MV-4-11 (cell line): ENCODE data around the gene SURF6.
"Not testable (repeated sequence)": the region's sequence is repeated elsewhere in the genome, so short reads cannot be mapped to it uniquely, and the experiment has no call there.

Source experiments
- DNase-seq: peaks from one replicate; lab custom pipeline; 2025; lab: John Stamatoyannopoulos, UW

SURF6 gene

DNA sequence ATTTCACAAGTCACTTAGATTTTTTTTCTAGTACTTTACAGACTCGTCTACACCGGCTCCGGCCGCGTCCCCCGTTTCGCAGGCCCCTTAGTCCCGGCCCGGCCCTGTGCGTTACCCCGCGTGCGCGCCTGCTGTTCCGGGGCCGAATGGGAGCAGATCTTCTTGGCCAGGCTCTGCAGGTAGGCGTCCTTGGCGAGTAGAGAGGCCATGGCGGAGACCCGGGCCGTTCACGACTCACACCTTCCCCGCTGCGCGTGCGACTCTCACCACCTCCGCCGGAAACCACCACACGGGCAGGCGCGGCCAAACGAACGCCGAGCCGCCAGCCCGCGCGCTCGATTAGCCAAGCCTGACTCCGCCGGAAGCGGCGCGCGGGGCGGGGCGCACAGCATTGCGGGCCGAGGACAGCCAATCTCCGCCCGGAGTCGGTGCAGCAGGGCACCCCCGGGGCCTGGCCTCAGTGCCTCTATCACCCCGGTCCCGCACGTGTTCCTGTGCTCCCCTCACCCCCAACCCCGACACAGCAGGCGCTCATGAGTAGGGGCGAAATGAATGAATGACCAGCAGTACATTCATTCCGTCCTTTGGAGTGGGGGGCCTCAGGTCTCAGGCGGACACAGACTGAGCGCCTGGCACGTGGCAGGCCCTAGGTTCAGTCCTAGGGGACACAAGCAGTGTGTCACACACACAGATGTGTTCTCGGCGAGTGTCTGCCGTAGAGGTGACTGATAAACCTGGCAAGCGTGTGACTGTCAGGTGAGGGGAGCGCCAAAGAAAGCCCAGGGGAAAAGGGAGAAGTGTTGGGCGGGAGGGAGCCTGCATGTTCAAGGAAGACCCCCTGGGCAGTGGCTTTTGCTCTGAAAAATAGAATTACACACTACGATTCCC, at the start of gene SURF6:
TSS of gene SURF6 (minus strand) at position 265 of the 888 bp plus-strand sequence. CDS start at position 209, 56 bp downstream.
- peak; percentile 82 for DNase-seq

DNA sequence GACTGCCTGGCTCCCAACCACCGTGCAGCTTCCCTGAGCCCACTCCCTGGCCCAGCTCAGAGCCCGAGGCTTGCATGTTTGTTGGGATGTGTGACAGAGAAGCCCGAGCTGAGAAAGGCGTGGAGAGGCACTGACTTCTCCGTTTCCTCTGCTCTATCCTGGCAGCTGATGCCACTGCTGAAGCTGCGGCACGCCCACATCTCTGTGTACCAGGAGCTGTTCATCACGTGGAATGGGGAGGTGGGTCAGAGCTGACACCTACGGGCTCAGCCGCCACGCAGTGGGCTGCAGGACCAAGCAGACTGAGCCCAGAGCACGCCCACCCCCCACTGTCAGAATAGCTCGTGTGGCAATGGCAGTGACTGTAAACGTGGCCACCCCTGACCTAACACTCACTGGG, 49.5 kb upstream of the SURF6 start:
- no peak for DNase-seq

- DNase-seq: no peak
These were observed 48.8 kb upstream of the SURF6 start for GRCh38 chr9:133384736-133385321.

- DNase-seq: no peak
These were observed 47.5 kb upstream of the SURF6 start for GRCh38 chr9:133383438-133383837.

DNA sequence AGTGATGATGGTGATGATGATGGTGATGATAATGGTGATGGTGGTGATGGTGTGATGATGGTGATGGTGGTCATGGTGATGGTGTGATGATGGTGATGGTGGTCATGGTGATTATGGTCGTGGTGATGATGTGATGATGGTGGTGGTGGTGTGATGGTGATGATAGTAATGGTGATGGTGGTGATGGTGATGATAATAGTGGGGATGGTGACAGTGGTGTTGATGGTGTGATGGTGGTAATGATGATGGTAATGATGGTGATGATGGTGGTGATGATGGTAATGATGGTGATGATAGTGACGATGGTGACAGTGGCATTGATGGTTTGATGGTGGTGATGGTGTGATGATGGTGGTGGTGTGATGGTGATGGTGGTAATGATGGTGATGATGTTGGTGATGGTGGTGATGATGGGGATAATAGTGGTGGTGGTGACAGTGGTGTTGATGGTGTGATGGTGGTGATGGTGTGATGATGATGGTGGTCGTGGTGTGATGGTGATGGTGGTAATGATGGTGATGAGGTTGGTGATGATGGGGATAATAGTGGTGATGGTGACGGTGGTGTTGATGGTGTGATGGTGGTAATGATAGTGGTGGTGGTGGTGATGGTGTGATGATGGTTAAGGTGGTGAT, 46.6 kb upstream of the SURF6 start:
- DNase-seq: no peak

GRCh38 chr9:133380734-133381133, 44.7 kb upstream of the SURF6 start:
- DNase-seq: no peak

DNA sequence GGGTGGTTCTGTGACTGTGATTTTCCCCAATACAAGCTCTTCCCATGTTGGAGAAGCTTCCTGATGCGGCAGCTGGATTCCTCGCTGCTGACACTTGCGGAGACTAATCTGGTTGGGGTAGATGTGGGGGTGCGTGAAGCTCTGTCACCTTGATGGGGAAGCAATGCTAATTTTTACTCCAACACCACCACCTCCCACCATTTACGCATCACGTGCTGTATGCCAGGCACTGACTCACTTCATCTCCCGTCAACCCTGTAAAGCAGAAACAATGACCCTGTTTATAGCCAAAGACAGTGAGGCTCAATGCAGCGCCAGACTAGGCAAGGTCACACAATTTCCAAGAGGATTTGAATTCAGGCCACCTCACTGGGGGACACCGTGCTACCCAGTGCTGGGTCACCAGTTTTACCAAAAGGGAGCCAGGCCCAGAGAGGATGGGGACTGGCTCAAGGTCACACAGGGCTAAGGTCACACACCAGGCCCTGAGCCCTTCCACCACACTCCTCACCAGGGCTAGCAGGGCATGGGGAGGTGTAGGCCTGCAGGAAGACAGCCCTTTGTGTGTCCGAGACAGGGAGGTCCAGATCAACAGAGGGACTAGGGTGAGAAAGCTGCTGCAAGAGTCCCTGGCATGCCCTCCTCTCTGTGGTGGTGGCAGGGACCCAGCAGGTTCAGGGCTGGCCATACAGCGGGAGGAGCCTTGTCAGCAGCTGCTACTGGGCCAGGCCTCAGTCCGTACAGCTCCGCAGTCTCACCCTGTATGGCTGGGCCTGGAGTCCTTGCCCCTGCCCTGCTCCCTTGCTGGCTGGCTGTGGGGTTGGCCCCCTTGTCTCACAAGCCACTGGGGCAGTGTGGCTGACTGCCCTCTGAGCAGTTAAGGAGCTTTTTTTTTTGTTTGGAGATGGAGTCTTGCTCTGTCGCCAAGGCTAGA, 43.4 kb upstream of the SURF6 start:
- no peak for DNase-seq

GRCh38 chr9:133378408-133378962, 42.5 kb upstream of the SURF6 start:
- no peak for DNase-seq

GRCh38 chr9:133377721-133378216, 41.8 kb upstream of the SURF6 start:
- no peak for DNase-seq

- not testable (repeated sequence) for DNase-seq
These were observed 41.3 kb upstream of the SURF6 start for GRCh38 chr9:133377280-133377679.

DNA sequence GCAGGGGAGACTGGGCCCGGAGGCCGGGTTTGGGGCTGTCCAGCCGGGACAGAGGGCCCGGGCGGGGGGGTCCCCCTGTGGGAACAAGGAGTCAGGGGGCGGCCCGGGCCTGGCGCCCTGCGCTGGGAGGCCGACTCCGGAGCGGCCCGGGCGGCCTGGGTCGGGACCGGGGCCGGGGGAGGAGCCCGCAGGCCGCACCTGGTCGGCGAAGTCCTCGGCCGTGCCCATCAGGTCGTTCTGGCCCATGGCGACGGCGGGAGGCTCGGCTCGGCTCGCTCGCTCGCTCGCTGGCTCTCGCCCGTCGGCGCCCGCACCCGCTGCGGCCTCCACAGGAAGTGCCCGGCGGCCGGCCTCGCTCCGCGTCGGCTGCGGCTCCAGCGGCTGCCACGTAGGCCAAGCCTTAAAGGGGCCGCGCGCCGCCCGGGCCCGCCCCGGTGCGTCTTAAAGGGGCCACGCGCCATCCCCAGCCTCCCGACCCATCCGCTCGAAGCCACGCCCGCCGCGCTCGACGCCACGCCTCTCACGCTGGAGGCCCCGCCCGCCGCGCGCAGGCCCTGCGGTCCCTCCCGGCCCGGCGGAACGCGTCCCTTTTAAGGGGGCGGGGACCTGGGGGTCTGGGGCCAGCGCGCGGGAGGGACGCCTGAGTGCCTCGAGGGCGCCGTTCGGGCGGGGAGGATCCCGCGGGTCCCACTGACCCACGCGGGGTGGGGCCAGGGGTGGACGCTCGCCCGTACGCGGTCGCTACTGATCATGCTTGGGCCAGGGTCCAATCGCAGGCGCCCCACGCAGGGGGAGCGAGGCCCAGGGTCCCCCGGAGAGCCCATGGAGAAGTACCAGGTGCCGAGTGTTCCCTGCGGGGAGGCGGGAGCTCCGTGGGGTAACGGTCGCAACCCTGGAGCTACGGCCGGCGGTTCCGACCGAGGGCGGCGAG, 40.0 kb upstream of the SURF6 start, which contains the start of the genes STKLD1 and SURF4:
TSS of gene STKLD1 (plus strand) at position 643 of the 931 bp plus-strand sequence. CDS start at position 751, 108 bp downstream.
TSS of gene SURF4 (minus strand) at position 337 of the 931 bp plus-strand sequence. CDS start at position 246, 91 bp downstream.
- peak; percentile 91 for DNase-seq

DNA sequence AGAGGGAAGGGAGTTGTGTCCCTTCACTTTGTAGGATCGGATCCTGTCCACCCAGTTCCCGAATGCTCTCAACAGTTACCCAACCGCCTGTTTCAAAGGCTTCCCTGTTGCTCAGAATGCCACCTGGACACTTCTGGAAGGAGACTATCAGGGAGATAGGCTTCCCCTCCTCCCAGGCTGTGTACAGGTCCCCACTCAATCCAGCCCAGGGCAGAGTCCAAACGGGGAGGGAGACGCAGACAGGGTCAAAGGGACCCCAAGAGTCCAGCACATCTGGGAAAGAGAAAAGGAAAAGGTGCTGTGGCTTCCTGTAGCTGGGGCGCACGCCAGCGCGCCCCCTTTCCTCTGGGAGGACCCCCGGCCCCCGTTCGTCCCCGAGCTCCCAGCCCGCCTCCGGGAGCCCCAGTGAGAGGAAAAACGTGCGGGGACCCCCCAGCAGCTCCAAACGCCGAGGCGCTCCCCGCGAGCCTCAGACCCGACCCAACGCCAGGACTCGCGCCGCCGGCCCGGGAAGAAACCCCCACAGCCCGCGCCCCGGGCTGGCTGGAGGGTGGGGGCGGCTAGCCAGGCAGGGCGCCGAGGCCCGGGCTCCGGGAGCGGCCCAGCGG, 39.2 kb upstream of the SURF6 start:
- peak; percentile 53 for DNase-seq

- peak; percentile 92 for DNase-seq
These were observed 38.7 kb upstream of the SURF6 start for GRCh38 chr9:133374612-133375115.

DNA sequence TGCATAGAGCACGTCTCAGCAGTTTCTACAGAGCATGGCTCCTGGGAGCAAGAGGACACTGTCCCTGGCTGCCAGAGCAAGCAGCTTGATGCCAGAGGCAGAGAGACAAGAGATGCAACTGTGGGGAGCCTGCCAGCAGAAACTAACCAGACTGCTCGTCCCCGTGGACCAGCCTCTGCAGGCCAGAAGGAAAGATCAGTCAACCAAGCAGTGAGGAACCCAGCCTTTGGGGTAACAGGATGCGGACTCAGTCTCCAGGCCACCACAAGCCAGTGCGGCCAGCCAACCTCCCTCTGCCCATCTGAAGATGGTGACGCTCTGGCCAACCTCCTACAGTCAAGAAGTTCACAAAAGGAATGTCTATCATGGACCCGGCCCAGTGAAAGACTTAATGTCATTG, 36.2 kb upstream of the SURF6 start:
- DNase-seq: no peak

DNA sequence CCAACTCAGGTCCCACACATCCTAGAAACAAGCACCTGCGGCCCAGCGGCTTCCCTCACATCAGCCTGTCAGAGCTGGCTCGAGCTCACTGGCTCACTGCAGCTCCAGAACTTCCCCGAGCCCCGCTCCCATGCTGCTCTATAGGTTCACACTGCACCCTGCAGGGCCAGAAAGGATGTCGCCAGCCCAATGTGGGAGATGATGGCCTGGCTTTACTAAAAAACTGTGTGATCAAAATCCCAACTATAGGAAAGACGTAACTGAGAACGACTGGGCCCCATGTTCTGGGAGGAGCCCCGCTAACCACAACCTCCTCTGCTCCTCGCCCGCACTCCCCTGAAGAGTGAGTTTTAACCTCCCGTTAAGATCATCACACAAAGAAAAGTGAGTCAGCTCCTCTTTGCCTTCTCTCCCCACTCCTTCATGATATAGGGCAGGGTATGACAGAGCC, 35.3 kb upstream of the SURF6 start:
- DNase-seq: peak; percentile 45

DNA sequence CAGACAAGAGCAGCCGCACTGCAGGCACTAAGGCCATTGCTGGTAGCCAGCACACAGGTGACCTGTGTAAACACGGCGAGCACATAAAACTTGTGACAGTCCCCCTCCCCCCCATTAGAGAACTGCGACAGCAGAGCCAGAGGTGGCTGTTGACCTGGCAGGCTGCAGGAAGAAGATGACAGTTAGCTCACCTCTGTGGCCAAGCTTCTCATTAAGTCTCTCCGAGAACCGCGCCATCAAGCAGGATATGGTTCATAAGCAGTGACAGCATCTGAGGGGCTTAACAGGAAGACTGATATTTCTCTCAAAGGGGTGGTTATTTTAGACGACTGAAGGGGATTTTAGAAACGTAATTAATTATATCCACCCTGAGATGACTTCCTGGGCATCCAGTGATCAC, 34.7 kb upstream of the SURF6 start:
- no peak for DNase-seq

- DNase-seq: no peak
These were observed 33.9 kb upstream of the SURF6 start for GRCh38 chr9:133369933-133370332.

DNA sequence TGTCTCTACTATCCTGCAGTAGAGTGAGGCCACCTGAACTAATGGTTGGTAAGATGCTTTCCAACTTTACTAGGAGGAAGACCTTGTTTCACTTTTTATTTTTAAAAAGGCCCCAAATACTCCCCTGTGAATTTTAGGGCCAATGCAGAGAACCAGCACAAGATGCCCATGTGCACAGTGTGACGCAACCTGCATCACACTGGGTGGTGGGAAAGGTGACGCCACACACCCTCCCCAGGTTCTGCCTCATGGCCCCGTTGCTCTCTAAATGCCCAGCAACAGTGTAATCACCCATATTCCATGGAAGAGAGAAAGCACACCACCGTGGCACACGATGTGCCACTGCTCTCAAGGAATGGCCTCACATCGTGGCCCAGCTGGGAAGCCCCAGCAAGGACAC, 33.4 kb upstream of the SURF6 start:
- DNase-seq: no peak

GRCh38 chr9:133368249-133368881, 32.4 kb upstream of the SURF6 start:
- no peak for DNase-seq
